NT2/D1 (cell line): ENCODE results near the gene CXorf38.
"Not testable (repeated sequence)": the region's sequence is repeated elsewhere in the genome, so short reads cannot be mapped to it uniquely, and the experiment has no call there.

Source experiments
- YY1 ChIP-seq: IDR thresholded peaks from 2 replicates; pipeline ENCODE4 v1.6.1; 2011; ENCODE audit not compliant: insufficient read length, insufficient read depth
- ZNF274 ChIP-seq: IDR thresholded peaks from 2 replicates; pipeline ENCODE4 v1.6.1; 2011; ENCODE audit warnings: mild to moderate bottlenecking, low read depth, low read length

DNA sequence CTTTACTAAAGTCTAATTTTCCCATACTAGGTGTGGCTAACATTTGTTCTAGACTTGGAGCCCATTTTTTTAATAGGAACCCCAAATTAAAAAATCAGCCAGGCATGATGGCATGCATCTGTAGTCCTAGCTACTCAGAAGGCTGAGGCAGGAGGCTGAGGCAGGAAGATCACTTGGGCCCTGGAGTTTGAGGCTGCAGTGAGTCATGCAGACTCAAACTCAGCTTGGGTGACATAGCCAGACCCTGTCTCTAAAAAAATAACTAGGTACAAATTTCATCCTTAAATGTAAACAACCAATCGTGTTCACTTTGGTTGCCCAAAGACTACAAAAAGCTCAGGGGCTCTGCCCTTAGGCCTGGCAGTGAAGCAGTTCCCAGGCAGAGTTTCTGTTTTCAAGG, 59.7 kb downstream of the CXorf38 start:
- not testable (repeated sequence) for TF ChIP-seq ZNF274, YY1
